HTERT RPE-1 (cell line): ENCODE measurements around the gene SLC6A9.

ENCODE experiments used
- in situ Hi-C: fragments of 300-500 bp; cut with MboI; formaldehyde crosslinking; loops from 4 replicates; pipeline ENCODE4 v1.14.3; 2020; ENCODE audit warnings: low sequenced_read_pairs

Gene SLC6A9

DNA sequence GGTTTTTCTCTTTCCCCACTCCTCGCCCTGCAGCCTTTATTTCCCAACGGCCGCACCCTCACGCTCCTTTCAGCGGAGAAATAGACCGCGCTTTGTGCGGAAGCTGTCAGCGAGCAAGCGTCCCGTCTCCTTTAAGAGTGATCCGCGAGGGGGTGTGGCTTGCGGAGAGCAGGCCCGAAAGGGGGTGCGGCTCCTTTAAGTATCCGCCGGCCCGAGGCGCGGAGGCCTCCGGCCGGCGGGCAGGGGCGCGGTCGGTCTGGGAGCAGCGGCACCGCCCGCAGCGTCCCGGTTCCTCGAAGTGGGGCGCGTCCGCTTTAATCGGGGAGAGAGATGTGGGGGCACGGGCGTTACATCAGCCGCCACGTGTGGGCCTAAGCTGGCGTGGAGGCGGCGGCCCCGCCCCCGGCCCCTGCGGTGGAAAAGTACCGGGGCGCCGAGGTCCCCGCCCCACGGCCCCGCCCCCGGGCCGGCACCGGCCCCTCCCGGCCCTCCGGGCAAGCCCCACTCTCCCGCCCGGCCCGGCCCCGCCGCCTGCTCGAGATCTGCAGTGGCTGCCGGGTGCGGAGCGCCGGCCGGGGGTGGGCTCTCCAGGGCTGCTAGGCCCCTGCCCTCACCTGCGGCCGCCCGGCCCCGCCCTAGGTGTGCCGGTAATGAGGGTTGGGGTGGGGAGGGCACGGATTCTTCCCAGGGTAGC lies 1.2 kb downstream of the SLC6A9 start:
- in situ Hi-C loops, result no loop called here

GRCh38 chr1:44029260-44029910 lies 1.9 kb downstream of the SLC6A9 start:
- in situ Hi-C loops, result no loop called here

DNA sequence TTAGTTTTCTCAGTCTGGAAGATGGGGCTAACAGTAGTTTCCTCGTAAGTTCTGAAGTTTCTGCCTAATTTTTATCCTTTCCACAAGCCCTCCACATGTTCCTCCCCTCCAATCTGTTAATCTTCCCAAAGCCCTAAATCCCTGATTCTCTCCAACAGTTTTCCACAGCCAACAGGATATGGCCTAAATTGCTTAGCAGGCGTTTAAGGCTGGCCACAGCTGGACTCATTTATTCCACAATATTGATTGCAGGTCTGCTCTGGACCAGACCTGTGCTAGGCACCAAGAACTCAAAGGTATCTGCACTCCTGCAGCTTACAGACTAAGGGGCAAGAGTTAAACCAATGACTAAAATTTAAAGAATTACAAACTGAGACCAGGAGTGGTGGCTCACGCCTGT lies 3.9 kb downstream of the SLC6A9 start:
- in situ Hi-C loops, result no loop called here

DNA sequence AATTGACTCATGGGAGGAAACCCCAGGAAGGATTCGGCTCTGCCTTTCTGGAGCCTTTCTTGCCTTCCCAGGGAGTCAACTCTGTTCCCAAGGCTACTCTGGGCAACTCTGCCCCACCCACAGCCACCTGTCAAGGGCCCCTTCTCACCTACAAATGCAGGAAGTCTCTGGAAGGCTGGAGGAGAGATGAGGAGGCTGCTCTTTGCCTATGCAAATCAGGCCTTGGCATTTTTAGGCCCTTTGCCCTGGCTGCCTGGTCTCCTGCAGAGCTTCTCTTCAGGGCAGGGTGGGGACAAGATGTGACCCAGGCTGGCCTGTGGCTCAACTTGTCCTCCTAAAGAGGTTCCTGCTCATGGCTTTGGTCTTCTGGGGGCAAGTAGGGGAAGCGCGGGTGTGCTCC lies 5.4 kb downstream of the SLC6A9 start:
- in situ Hi-C loops, result no loop called here

DNA sequence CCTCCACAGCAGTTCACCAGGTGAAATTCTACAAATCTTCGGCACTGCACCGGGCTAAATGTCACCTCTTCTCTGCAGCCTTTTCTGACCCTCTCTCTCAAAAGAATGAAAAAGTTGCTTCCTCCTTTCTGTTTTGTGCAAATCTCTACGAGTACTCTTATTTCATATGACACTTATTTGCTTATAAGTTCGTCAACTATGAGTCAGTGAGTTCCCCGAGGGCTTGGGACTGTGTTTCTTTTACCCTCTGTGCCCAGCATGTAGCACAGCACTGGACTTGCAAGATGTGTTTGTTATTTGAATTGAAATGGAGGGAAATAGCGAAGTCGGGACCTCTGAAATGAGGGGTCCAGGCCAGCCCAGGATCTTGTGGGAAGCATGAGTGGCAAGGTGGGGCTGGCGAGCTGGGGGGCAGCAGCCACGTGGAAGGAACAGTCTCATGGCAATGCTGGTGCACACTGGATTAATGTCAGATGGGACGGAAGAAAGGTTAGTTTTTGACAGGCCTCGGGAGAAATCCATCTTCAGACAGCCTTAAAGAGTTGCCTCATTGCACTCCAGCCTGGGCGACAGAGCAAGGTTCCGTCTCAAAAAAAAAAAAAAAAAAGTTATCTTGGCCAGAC lies 6.2 kb downstream of the SLC6A9 start:
- in situ Hi-C loops, result no loop called here

DNA sequence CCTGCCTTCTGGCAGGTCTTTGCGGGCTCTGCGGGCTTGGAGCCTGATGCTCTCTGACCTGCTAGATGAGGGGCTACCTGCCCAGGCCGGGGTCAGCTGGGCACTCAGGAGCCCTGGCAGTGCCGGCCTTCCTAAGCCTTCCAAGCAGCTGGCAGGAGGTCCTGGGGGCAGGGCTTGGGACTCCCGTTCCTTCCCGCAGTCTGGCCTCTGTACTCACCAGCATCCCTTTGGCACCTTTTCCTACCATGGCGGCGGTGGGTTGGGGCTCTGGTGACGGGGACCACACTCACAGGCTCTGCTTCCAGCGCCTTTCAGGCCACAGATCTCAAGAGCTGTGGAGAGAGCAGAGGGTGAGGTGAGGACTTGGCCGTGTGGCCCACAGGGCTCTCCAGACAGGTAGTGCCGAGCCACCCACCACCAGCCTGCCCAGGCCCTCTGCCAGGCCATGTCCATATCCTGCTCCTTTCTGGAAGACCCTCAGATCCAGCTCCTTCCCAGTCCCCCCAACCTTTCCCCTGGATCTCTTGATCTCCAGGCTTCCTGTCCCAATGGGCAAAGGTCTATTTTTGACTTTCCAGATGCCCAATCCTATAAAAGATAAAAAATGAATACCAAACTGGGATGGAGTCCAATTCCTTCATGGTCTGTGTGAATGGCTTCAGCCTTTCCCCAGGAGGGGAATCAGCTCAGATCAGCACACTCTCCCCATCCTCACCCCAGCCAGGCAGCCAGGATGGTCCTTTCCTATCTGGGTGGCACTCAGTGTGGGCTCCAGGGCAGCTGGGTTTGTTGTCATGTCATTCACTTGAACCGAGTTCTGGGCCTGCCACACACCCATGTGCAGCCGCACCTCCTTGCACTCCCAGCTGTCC lies 7.0 kb downstream of the SLC6A9 start:
- in situ Hi-C loops, result no loop called here

DNA sequence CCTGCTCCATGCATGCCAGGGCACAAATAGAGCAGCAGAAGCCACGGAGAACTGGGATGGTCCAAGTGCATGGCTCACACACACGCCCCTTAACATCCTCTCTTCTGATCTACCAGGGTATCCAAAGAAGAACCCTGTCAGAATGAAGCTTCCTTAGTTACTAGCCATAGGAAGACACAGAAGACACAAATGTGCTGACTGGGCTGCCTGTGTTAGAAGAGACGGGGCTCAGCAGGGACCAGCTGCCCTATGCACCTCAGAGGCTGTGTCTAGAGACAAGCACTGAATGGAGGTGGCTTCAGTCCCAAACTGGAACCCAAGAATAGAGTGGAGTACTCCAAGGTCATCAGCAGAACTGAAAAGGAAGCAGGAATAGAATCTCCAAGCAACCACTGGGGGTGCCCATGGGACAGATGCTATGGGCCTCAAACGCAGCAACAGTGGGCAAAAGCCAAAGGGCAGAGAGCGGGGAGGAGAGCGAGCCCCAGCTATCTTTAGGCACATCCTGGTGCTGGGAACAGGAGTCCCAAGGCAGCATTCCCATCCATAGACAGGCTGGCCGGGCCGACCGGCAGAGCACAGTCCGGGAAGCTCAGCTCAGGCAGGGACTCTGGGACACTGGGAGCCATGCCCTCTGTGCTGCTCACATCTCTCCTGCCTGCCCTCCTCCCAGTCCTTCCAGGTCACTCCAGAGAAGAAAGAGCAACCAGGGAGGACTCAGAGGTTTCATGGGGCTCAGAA lies 9.5 kb downstream of the SLC6A9 start:
- in situ Hi-C loops, result no loop called here

DNA sequence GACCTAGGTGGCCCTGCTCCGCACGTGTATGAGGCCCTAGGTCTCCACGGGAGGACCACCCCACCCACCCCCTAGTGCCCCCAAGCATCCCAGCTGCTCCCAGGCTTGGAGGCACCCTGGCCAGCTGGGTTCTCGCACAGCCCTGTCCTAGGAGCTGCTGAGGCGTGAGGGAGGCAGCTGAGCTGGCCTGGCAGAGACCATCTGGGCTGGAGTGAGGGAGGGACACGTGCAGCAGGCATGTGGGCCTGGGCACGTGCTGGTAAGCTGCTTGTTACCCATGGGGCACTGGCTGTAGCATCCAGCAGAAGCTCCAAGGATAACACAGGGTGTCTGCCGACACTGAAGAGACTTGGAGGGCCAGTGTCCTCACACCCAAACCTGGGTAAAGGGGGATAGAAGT lies 10.1 kb downstream of the SLC6A9 start:
- in situ Hi-C loops, result no loop called here

DNA sequence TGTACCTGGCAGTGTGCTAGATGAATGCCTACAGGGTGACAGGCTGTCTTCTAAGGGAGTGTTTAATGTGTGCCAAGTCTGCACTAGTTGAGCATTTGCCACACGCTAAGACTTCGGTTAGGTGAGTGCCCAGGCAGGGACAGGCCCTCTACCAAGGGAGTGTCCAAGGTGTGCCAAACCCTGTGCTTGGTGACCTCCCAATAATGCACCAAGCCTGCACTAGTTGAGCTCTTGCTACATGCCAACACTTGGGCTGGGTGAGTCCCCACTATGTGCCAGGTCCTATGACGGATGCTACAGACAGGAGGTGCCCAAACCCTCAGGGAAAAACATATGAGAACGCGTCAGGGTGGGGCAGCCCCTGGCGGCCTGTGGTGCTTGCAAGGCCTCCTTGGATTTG lies 10.8 kb downstream of the SLC6A9 start:
- in situ Hi-C loops, result no loop called here

DNA sequence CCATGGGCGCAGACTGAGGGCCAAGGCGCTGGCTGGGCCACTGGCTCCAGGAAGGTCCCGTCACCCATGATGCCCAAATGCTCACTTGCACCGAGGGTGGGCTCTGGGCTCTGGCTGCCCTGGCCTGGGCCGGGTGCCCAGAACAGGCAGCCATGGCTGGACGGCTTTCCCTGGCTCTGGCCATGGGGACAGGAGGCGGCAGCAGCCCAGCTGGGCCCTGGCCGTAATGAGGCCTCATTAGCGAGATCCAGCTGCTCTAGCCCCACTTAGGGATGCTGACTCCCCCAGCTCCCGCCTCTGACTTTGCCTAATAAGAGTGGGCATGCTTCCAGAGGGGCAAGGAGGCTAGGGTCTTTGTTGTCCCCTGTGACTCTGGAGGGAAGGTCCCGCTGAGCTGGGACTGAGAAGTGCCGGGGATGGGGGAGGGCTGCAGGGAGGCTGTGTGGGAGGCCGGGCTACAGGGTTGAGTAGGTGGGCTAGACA lies 11.8 kb downstream of the SLC6A9 start:
- in situ Hi-C loops, result no loop called here

GRCh38 chr1:44016890-44017400 lies 14.3 kb downstream of the SLC6A9 start:
- in situ Hi-C loops, result no loop called here

DNA sequence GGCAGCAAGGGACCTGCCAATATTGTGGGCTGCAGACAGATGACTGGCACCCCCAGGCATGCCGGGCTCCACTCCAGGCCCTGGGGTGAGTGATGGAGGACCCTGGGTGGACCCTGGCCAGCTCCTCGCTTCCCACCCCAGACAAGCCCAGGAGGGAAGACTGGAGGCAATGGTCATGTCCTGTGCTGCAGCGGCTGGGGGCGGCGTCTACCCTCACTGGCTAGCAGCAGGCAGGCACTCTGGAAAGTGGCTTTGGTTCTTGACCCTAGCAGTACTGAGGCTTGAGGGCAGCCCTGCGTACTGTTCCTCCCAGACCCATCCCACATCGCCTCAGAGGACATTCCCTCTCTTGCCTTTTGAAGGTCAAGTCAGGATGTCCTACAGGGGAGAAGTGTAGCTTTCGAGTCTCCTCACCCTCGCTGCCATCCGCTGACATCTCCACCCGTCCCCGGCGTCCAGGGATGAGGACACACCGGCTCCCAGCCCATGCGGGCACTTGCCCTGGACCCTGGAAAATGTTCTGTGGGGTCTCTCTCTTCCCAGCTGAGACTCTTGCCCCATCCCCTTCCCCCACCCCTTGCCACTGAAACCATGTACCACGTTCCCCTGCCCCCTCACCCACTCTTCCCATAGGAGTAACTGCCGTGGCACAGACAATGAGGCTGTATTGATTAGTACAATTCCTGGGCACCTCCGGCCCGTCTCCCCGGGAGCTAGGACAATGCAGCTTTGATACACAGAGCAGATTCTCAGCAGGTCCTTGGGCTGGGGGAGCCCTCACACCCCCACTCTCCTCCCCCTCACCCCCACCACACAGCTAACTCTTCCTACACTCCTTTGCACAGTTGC lies 15.0 kb downstream of the SLC6A9 start:
- in situ Hi-C loops, result no loop called here

DNA sequence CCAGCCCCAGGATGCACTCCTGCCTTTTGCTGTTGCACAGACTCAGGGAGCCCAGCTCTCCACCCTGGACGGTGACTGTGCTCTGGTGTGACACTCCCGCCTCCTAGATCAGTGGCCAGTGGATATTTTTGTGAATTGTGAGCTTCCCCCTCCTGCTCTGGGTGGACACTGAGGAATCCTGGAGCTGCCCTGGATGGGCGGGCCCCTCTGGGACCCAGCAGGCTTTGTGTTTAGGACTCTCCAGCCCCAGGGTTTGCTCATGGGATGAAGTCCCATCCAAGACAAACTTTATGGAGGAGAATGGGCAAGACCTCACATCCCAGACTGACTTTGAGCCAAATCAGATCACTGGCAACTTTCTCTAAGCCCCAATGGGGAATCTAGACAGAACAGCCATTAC lies 16.1 kb downstream of the SLC6A9 start:
- in situ Hi-C loops, result no loop called here

- in situ Hi-C loops, result no loop called here
Observed at GRCh38 chr1:44014365-44015104, 16.7 kb downstream of the SLC6A9 start.

DNA sequence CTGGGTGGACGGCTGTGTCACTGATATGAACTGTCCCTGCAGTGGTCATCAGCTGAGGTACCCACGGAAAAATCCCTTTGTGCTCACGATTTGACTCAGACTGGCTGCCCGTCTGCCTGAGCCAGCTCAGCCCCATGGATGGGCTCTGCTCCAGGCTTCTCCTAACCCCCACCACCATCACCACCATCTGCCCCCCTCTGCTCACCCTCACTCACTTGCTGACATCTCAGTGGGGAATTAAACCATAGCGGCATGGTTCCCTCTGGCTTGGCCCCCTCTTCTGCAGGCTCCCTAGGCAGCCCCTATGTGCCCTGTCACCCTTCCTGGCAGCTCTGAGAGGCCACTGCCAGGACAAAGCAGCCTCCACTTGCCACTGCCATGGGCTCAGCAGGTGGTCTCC lies 17.3 kb downstream of the SLC6A9 start:
- in situ Hi-C loops, result no loop called here

DNA sequence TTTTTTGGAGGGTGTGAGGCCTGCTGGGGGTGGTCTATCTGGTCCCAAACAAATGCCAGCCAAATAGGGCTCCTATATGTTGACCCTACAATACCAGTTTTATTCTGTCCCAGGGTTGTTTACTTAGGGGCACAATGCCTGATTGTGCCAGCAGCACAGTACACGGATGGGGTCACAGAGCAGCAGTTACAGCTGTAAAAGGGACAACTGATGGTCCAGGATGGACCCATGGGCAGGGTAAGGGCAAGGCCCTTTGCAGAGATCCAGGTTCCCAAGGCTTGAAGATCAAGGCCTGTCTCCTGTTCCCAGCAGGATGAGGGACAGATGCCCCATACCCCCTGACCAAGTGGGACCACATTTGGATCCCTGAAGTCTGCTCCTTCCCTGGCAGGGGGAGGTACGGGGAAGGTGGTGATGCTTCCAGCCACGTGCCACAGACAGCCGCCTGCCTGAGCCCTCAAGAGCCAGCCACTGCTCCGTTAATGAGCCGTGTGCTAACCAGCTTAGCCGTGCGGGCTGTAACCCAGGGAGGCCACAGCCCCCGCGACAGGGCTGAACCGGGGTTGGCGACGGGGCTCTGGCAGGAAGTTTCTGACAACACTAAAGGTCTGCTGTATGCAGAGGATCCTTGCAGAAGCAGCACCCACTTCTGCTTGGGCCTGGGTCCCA lies 18.2 kb downstream of the SLC6A9 start:
- in situ Hi-C loops, result no loop called here

DNA sequence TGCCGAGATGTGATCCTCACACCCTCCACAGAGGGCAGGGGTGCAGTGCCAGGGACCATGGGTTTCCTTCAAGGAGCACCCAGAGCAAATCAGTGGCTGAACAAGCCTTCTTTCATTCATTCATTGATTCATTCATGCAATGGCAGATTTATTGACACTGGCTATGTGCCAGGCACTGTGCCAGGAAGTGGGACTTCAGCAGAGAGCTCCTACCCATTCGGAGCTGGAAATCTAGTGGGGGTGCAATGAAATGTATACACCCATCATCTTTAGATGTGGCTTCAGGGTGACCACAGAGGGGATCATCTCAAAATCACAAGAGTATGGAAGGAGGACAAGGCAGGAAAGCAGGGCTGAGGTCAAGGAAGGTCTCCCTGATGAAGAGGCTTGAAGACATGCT lies 18.9 kb downstream of the SLC6A9 start:
- in situ Hi-C loops, result no loop called here

GRCh38 chr1:44010935-44011471 lies 20.3 kb downstream of the SLC6A9 start:
- in situ Hi-C loops, result no loop called here
